ENCODE data around the gene TCHP. TPM values are rescaled to one million over a fixed set of nuclear protein-coding genes. Genes with fewer than 3 reads are reported as not detected.

TCHP gene
- total RNA-seq, 1 experiment from 2014 or later = 13.3 TPM

DNA sequence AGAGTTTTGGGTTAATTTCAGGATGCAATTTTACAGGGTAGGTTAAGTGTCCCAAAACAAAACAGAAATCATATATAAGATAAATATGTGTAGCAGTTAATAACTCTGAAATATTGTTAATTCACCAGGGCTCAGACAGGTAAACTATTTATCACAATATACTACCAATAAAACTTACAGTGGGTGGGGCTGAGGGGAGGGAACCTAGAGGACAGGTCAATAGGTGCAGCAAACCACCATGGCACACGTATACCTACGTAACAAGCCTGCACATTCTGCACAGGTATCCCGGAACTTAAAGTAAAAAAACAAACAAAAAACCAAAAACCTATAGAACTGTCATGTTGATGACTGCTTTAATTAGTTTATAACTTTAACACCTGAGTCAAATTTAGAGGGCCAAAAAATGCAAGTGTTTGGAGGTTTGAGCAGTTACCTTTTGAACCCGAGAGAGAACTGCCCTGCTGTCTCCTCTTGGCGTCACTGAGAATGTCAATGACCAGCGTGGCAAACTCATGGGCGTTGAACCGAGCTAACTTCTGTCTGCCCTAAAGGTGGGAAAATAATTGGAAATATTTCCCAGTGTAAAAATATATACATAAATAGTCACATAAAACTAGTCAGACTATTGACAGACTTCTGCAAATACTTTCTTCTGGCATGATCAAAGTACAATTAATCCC, 59.5 kb downstream of the TCHP start:
- Histone ChIP-seq H2BK5ac (ENCODE audit: insufficient read length, low read length) (no peak overlapping the region), H3K4me2 (ENCODE audit: insufficient read depth, insufficient read length, low read length) (no peak overlapping the region), H2BK20ac (ENCODE audit: low read depth, low read length, poor library complexity, severe bottlenecking) (no peak overlapping the region), H4K91ac (ENCODE audit: insufficient read length, low read depth, low read length) (no peak overlapping the region), H4K5ac (ENCODE audit: insufficient read length, low read depth, low read length) (no peak overlapping the region), H3K9me3 (ENCODE audit: control insufficient read depth, low read depth, low read length) (no peaks in the 10 kb centered on the region), H3K56ac (ENCODE audit: insufficient read length, low read depth, low read length) (no peak overlapping the region), H3K27me3 (ENCODE audit: insufficient read depth, low read length) (no peaks in the 10 kb centered on the region), H2BK120ac (ENCODE audit: low read depth, low read length, poor library complexity, severe bottlenecking) (no peak overlapping the region), H3T11ph (ENCODE audit: low read length) (no peak overlapping the region), H3K4ac (ENCODE audit: low read depth, low read length) (no peak overlapping the region), H3K79me2 (ENCODE audit: insufficient read depth, low read length) (no peaks in the 10 kb centered on the region), H3K79me1 (ENCODE audit: insufficient read depth, low read depth, low read length, poor library complexity, severe bottlenecking) (no peaks in the 10 kb centered on the region), H4K20me1 (ENCODE audit: control insufficient read depth, insufficient read depth, insufficient read length) (no peaks in the 10 kb centered on the region), H2AK5ac (ENCODE audit: insufficient read length, low read length) (no peak overlapping the region), H2BK12ac (ENCODE audit: insufficient read length, low read depth, low read length) (no peak overlapping the region), H3K4me1 (ENCODE audit: insufficient read depth, low read length) (no peaks in the 10 kb centered on the region), H2BK15ac (ENCODE audit: low read depth, low read length) (no peak overlapping the region), H3K23ac (ENCODE audit: insufficient read length, low read depth, low read length) (no peak overlapping the region), H2AFZ (ENCODE audit: low read length) (no peak overlapping the region), H3K18ac (ENCODE audit: insufficient read length, low read depth, low read length) (no peak overlapping the region), H3K14ac (ENCODE audit: insufficient read depth, low read length) (no peak overlapping the region), H3K23me2 (ENCODE audit: insufficient read length, low read depth, low read length, poor library complexity, severe bottlenecking) (no peaks in the 10 kb centered on the region), H4K8ac (replicated peaks; ENCODE audit: insufficient read length, low read depth, low read length) (no peak overlapping the region), H3K27ac (ENCODE audit: insufficient read length, low read depth, low read length) (no peak overlapping the region), H3K9ac (ENCODE audit: extremely low read depth, insufficient read length, low read length) (no peak overlapping the region)
- no peak overlapping the region for H3K4me3 Mint-ChIP-seq
- H3K36me3 Mint-ChIP-seq (ENCODE audit: insufficient read depth in 1 of 3, low read depth in 3 of 3) = peaks cover 7 to 37% (median 22%) of the 10 kb centered on the region in 3 experiments; a peak in 6 of 7 replicates
- TF ChIP-seq, protein P1, sequence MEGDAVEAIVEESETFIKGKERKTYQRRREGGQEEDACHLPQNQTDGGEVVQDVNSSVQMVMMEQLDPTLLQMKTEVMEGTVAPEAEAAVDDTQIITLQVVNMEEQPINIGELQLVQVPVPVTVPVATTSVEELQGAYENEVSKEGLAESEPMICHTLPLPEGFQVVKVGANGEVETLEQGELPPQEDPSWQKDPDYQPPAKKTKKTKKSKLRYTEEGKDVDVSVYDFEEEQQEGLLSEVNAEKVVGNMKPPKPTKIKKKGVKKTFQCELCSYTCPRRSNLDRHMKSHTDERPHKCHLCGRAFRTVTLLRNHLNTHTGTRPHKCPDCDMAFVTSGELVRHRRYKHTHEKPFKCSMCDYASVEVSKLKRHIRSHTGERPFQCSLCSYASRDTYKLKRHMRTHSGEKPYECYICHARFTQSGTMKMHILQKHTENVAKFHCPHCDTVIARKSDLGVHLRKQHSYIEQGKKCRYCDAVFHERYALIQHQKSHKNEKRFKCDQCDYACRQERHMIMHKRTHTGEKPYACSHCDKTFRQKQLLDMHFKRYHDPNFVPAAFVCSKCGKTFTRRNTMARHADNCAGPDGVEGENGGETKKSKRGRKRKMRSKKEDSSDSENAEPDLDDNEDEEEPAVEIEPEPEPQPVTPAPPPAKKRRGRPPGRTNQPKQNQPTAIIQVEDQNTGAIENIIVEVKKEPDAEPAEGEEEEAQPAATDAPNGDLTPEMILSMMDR (conservative IDR thresholded peaks at IDR 0.05) = no peak
- H3K9me3 Mint-ChIP-seq = no peaks in the 10 kb centered on the region
- DNase-seq = no peak
- no peaks in the 10 kb centered on the region for H3K4me1 Mint-ChIP-seq
- no peak overlapping the region for H3K27ac Mint-ChIP-seq
- no CpG with 5 or more reads among the region's 8 CpGs for whole genome bisulfite sequencing (ENCODE audit: extremely low coverage, insufficient read length, low lambda C conversion rate)
- no peaks in the 10 kb centered on the region for H3K27me3 Mint-ChIP-seq (ENCODE audit: low read depth)

All from H9 (cell line).